H1 (cell line): ENCODE measurements around the gene TINAGL1. TPM values are rescaled to one million over a fixed set of nuclear protein-coding genes. Genes with fewer than 3 reads are reported as not detected.

ENCODE experiments used
- CTCF ChIA-PET: fragments of 300-600 bp; sonication (Branson Sonifier 250); formaldehyde crosslinking; loops from one replicate; lab custom pipeline; 2021; ENCODE audit not compliant: partially characterized antibody; lab: Charles Lee
- POLR2A ChIA-PET: fragments of 300-600 bp; sonication (Branson Sonifier 250); formaldehyde crosslinking; loops from one replicate; lab custom pipeline; 2021; ENCODE audit warnings: inconsistent platforms; ENCODE audit not compliant: partially characterized antibody; lab: Charles Lee
- DNase-seq, 2 experiments: peaks; one replicate each; pipeline versions ENCODE4 v3.0.0 to v3.0.0-alpha.2; 2010 to 2022; ENCODE audit warnings: low spot score in 2 of 2, low read depth in 1 of 2, mixed read lengths in 1 of 2
- FAIRE-seq: peaks from 2 replicates; lab custom pipeline; 2011; peaks lifted over from hg19 to GRCh38; lab: Jason Lieb, UNC
- H2AFZ ChIP-seq: 2 replicates; pipeline ENCODE4 v1.8.1; 2012; ENCODE audit warnings: low read length, inconsistent platforms
- H2AK5ac ChIP-seq: 2 replicates; pipeline ENCODE4 v1.6.1; 2013; ENCODE audit warnings: low read depth, low read length
- H2BK120ac ChIP-seq: replicated peaks from 2 replicates; pipeline ENCODE3; 2013; ENCODE audit warnings: low read depth, low read length, inconsistent platforms
- H2BK12ac ChIP-seq: 2 replicates; pipeline ENCODE4 v1.6.1; 2013; ENCODE audit warnings: low read depth, low read length
- H2BK15ac ChIP-seq: 2 replicates; pipeline ENCODE4 v1.6.1; 2013; ENCODE audit warnings: low read length
- H2BK20ac ChIP-seq: 2 replicates; pipeline ENCODE4 v1.6.1; 2013; ENCODE audit warnings: low read length
- H2BK5ac ChIP-seq: 2 replicates; pipeline ENCODE4 v1.6.1; 2013; ENCODE audit warnings: low read depth, low read length
- H3K14ac ChIP-seq: 2 replicates; pipeline ENCODE4 v1.6.1; 2013; ENCODE audit warnings: inconsistent platforms; ENCODE audit not compliant: insufficient read length
- H3K18ac ChIP-seq: 2 replicates; pipeline ENCODE4 v1.6.1; 2013; ENCODE audit warnings: low read length; ENCODE audit errors: extremely low read depth
- H3K23ac ChIP-seq: 2 replicates; pipeline ENCODE4 v1.6.1; 2013; ENCODE audit warnings: inconsistent platforms; ENCODE audit not compliant: insufficient read length
- H3K23me2 ChIP-seq: 2 replicates; pipeline ENCODE4 v1.6.1; 2013; ENCODE audit warnings: low read depth, low read length
- H3K27ac ChIP-seq: 2 replicates; pipeline ENCODE4 v1.6.1; 2011; ENCODE audit warnings: low read depth, low read length, inconsistent platforms
- H3K27me3 ChIP-seq, 4 experiments: replicated peaks in 1 of 4; 1 replicate in 1 of 4; 2 replicates in 3 of 4; pipeline versions ENCODE4 v1.6.1 to v1.8.1; 2011 to 2013; ENCODE audit warnings: low read length in 3 of 4, mild to moderate bottlenecking in 3 of 4, inconsistent platforms in 2 of 4, mixed read lengths in 2 of 4, moderate library complexity in 1 of 4; ENCODE audit not compliant: control insufficient read depth in 3 of 4, insufficient read depth in 3 of 4; ENCODE audit errors: extremely low read depth in 1 of 4
- H3K36me3 ChIP-seq, 4 experiments: 2 replicates each; pipeline versions ENCODE4 v1.6.1 to v1.8.1; 2011 to 2013; ENCODE audit warnings: mild to moderate bottlenecking in 4 of 4, low read length in 3 of 4, moderate library complexity in 2 of 4, control low read depth in 1 of 4, inconsistent platforms in 1 of 4; ENCODE audit not compliant: insufficient read depth in 4 of 4, control insufficient read depth in 2 of 4
- H3K4ac ChIP-seq: replicated peaks from 2 replicates; pipeline ENCODE3; 2013; ENCODE audit warnings: low read length, low read depth, mixed read lengths, inconsistent platforms; ENCODE audit not compliant: insufficient read length
- H3K4me1 ChIP-seq, 4 experiments: replicated peaks in 1 of 4; 1 replicate in 1 of 4; 2 replicates in 3 of 4; pipeline versions ENCODE4 v1.6.1 to v1.8.1; 2011 to 2013; ENCODE audit warnings: low read length in 3 of 4, inconsistent platforms in 2 of 4, mixed read lengths in 1 of 4; ENCODE audit not compliant: insufficient read depth in 4 of 4, control insufficient read depth in 3 of 4
- H3K4me2 ChIP-seq, 2 experiments: 2 replicates each; pipeline versions ENCODE4 v1.6.1 to v1.8.1; 2011 to 2013; ENCODE audit warnings: low read depth in 2 of 2, low read length in 2 of 2, control low read depth in 1 of 2, inconsistent platforms in 1 of 2, mild to moderate bottlenecking in 1 of 2; ENCODE audit not compliant: insufficient read depth in 1 of 2
- H3K4me3 ChIP-seq, 4 experiments: fragments of 200-600, 300-600 bp in 1 of 4; sonication (generic), shearing (Covaris generic), sonication (Bioruptor Twin) in 1 of 4; 2 replicates each; pipeline versions ENCODE4 v1.5.1 to v1.8.1; 2011 to 2016; ENCODE audit warnings: low read length in 4 of 4, low read depth in 3 of 4, control low read depth in 2 of 4, inconsistent platforms in 2 of 4, mild to moderate bottlenecking in 2 of 4, mixed read lengths in 1 of 4, moderate library complexity in 1 of 4; ENCODE audit not compliant: insufficient read depth in 2 of 4; ENCODE audit errors: extremely low read depth in 1 of 4
- H3K56ac ChIP-seq: replicated peaks from 2 replicates; pipeline ENCODE3; 2013; ENCODE audit warnings: low read depth, mild to moderate bottlenecking, mixed read lengths, low read length, inconsistent platforms; ENCODE audit not compliant: insufficient read length
- H3K79me1 ChIP-seq: 2 replicates; pipeline ENCODE4 v1.6.1; 2013; ENCODE audit warnings: low read depth, low read length, control low read depth
- H3K79me2 ChIP-seq, 2 experiments: 2 replicates each; pipeline versions ENCODE4 v1.6.1 to v1.8.1; 2012 to 2013; ENCODE audit warnings: low read length in 2 of 2, mild to moderate bottlenecking in 2 of 2, inconsistent platforms in 1 of 2; ENCODE audit not compliant: insufficient read depth in 2 of 2, control insufficient read depth in 1 of 2
- H3K9ac ChIP-seq, 4 experiments: replicated peaks in 1 of 4; 1 replicate in 1 of 4; 2 replicates in 3 of 4; pipeline versions ENCODE4 v1.6.1 to v1.8.1; 2011 to 2013; ENCODE audit warnings: low read depth in 3 of 4, low read length in 3 of 4, control low read depth in 2 of 4, mild to moderate bottlenecking in 2 of 4, moderate library complexity in 2 of 4, inconsistent platforms in 1 of 4; ENCODE audit errors: extremely low read depth in 1 of 4
- H3K9me3 ChIP-seq, 2 experiments: 2 replicates each; pipeline versions ENCODE4 v1.6.1 to v1.8.1; 2012 to 2013; ENCODE audit warnings: mild to moderate bottlenecking in 2 of 2, moderate library complexity in 2 of 2, control low read depth in 1 of 2, inconsistent platforms in 1 of 2, low read depth in 1 of 2, low read length in 1 of 2, mixed read lengths in 1 of 2; ENCODE audit not compliant: insufficient read depth in 2 of 2
- H4K20me1 ChIP-seq, 2 experiments: replicated peaks in 1 of 2; 2 replicates each; pipeline versions ENCODE3 to v1.8.1; 2011 to 2013; ENCODE audit warnings: inconsistent platforms in 2 of 2, low read length in 2 of 2, mild to moderate bottlenecking in 1 of 2; ENCODE audit not compliant: insufficient read depth in 2 of 2, control insufficient read depth in 1 of 2
- H4K5ac ChIP-seq: 2 replicates; pipeline ENCODE4 v1.6.1; 2013; ENCODE audit warnings: low read length, low read depth, mixed read lengths, inconsistent platforms; ENCODE audit not compliant: insufficient read length
- H4K8ac ChIP-seq: 2 replicates; pipeline ENCODE4 v1.8.0; 2013; ENCODE audit warnings: mild to moderate bottlenecking, moderate library complexity, low read length, inconsistent platforms; ENCODE audit not compliant: insufficient read depth; ENCODE audit errors: extremely low read depth
- H4K91ac ChIP-seq: replicated peaks from 2 replicates; pipeline ENCODE3; 2013; ENCODE audit warnings: low read length, mixed read lengths, inconsistent platforms; ENCODE audit not compliant: insufficient read length
- GABPA ChIP-seq: IDR thresholded peaks from 2 replicates; pipeline ENCODE4 v1.6.1; 2011; ENCODE audit warnings: mild to moderate bottlenecking, low read length, moderate library complexity, borderline replicate concordance; ENCODE audit not compliant: insufficient read depth
- WGBS, 2 experiments: shearing (Covaris generic) in 1 of 2; methylation state at CpG; one replicate each; pipeline versions ENCODE4 v1.1.6 to v1.1.7; 2013 to 2015; ENCODE audit warnings: low lambda C conversion rate in 2 of 2, mixed read lengths in 2 of 2, inconsistent platforms in 1 of 2, low coverage in 1 of 2, missing lambda C conversion rate in 1 of 2; ENCODE audit not compliant: insufficient replicate concordance in 2 of 2, insufficient coverage in 1 of 2, insufficient read length in 1 of 2; ENCODE audit errors: extremely low coverage in 1 of 2, missing lambda C conversion rate in 1 of 2; 5-methylcytosine and 5-hydroxymethylcytosine counted together
- polyA plus RNA-seq, 7 experiments: library from polyadenylated mRNA; depleted of rRNA in 3 of 7; stranded (reverse) in 5 of 7; unstranded in 2 of 7; fragments of >200 nt in 5 of 7; fragments of 200-250 nt in 2 of 7; gene quantifications; 1 replicate in 5 of 7; 2 replicates in 1 of 7; 4 replicates in 1 of 7; pipeline versions ENCODE4 v1.2.1 to v1.2.3, GENCODE V29; 2011 to 2013; ENCODE audit warnings: missing spikeins in 2 of 7, mixed read lengths in 2 of 7
- total RNA-seq: library from RNA; stranded (reverse); fragmentation: NEBNext Ultra II Directional; extraction: Animal tissue kit (Norgen Biotek cat#: 25700); gene quantifications from 2 replicates; pipeline ENCODE4 v1.2.1, GENCODE V29; 2021

Gene TINAGL1
- total and polyA plus RNA-seq, 2 of the 8 experiments (the other 6 are each of a cell fraction or from before 2014, with no cell fraction given): 11.2 to 21.7 TPM

- Histone ChIP-seq H2BK5ac (no peak overlapping the region), H4K5ac (no peak overlapping the region), H3K27me3 (no peaks in the 10 kb centered on the region), H2BK15ac (no peak overlapping the region), H2AFZ (no peak overlapping the region), H2BK120ac (no peak overlapping the region), H3K36me3 (peaks cover 3 to 21% (median 11%) of the 10 kb centered on the region in 4 experiments; a peak in 7 of 8 replicates), H3K4me3 (no peak overlapping the region), H4K91ac (no peak overlapping the region), H3K56ac (no peak overlapping the region), H3K4me2 (no peak overlapping the region), H3K23ac (no peak overlapping the region), H2AK5ac (no peak overlapping the region), H3K79me1 (no peaks in the 10 kb centered on the region), H3K9ac (no peak overlapping the region), H3K27ac (no peak overlapping the region), H2BK12ac (no peak overlapping the region), H3K79me2 (no peaks in the 10 kb centered on the region), H3K4me1 (peaks cover 0 to 4% (median 0%) of the 10 kb centered on the region in 4 experiments; a peak in 1 of 7 replicates), H2BK20ac (no peak overlapping the region), H4K20me1 (peaks cover 0 to 5% of the 10 kb centered on the region in 2 experiments), H3K4ac (no peak overlapping the region), H4K8ac (no peak overlapping the region), H3K18ac (no peak overlapping the region), H3K23me2 (no peaks in the 10 kb centered on the region), H3K9me3 (no peaks in the 10 kb centered on the region), H3K14ac (no peak overlapping the region)
- DNase-seq (no peak), FAIRE-seq (no peak)
- ChIA-PET POLR2A (interaction anchor here (1.0 to 2.1 kb wide), 3 partner anchors 9 to 12 kb away, joined by 3 to 7 read pairs (median 3); partner anchors contain the start of gene HCRTR1), CTCF (interaction anchor here (0.6 to 2.9 kb wide), 5 partner anchors 8 to 123 kb away, joined by 3 to 14 read pairs (median 6); no protein-coding TSS in a partner anchor)
- 85% methylated on average over 6 of the region's 6 CpGs; no CpG with 5 or more reads in 1 of the 2 experiments for WGBS, 2 experiments
- no peak for TF ChIP-seq GABPA
These were observed 52.7 kb downstream of the TINAGL1 start for GRCh38 chr1:31628931-31629556.
